ENCODE results near the gene PCYT2.

The PCYT2 gene

GRCh38 chr17:81913394-81914102 is 2.3 kb upstream of the PCYT2 start:
- no peak for TF ChIP-seq GABPA (IDR thresholded peaks at IDR 0.05; ENCODE audit: low read depth)
- no peak; the same call in 1 of the 2 replicates for TF ChIP-seq POLR2AphosphoS5 (IDR thresholded peaks at IDR 0.05; ENCODE audit: low read depth)
- TF ChIP-seq CTCF (IDR thresholded peaks at IDR 0.05; ENCODE audit: insufficient read depth, low read length): no peak
- TF ChIP-seq REST (IDR thresholded peaks at IDR 0.05; ENCODE audit: insufficient replicate concordance, low read depth): no peak
- no peak for TF ChIP-seq SPI1 (IDR thresholded peaks at IDR 0.05; ENCODE audit: borderline replicate concordance, low read depth)
- no peak overlapping the region for H3K4me3 ChIP-seq (replicated peaks; ENCODE audit: insufficient read depth, low read length)
- DNase-seq (ENCODE audit: low read depth in 1 of 2, low spot score in 1 of 2): no peak
- no peaks in the 10 kb centered on the region for H3K27me3 ChIP-seq (ENCODE audit: insufficient read depth, poor library complexity, severe bottlenecking)
- no peak overlapping the region for H3K27ac ChIP-seq (replicated peaks)

- TF ChIP-seq CTCF (IDR thresholded peaks at IDR 0.05; ENCODE audit: insufficient read depth, low read length) (no peak), GABPA (IDR thresholded peaks at IDR 0.05; ENCODE audit: low read depth) (no peak), REST (IDR thresholded peaks at IDR 0.05; ENCODE audit: insufficient replicate concordance, low read depth) (no peak), SPI1 (IDR thresholded peaks at IDR 0.05; ENCODE audit: borderline replicate concordance, low read depth) (no peak), POLR2AphosphoS5 (IDR thresholded peaks at IDR 0.05; ENCODE audit: low read depth) (no peak)
Observed at GRCh38 chr17:81912441-81913309, 1.5 kb upstream of the PCYT2 start.

GRCh38 chr17:81911969-81912368 is 770 bp upstream of the PCYT2 start:
- Histone ChIP-seq H3K27me3 (ENCODE audit: insufficient read depth, poor library complexity, severe bottlenecking) (no peaks in the 10 kb centered on the region), H3K27ac (replicated peaks) (0 out of 2 replicates have a peak overlapping the region, but pooled peaks have one; percentile 5)
- TF ChIP-seq CTCF (IDR thresholded peaks at IDR 0.05; ENCODE audit: insufficient read depth, low read length): no peak
- peak; percentile 22; the same call in 1 of the 2 replicates for TF ChIP-seq POLR2AphosphoS5 (IDR thresholded peaks at IDR 0.05; ENCODE audit: low read depth)

More at GRCh38 chr17:81912441-81913309, 1.5 kb upstream of the PCYT2 start:
- H3K4me3 ChIP-seq (replicated peaks; ENCODE audit: insufficient read depth, low read length): no peak overlapping the region
- no peaks in the 10 kb centered on the region for H3K27me3 ChIP-seq (ENCODE audit: insufficient read depth, poor library complexity, severe bottlenecking)
- no peak for DNase-seq (ENCODE audit: low read depth in 1 of 2, low spot score in 1 of 2)
- no peak overlapping the region for H3K27ac ChIP-seq (replicated peaks)

More at GRCh38 chr17:81911969-81912368, 770 bp upstream of the PCYT2 start:
- no peak overlapping the region for H3K4me3 ChIP-seq (replicated peaks; ENCODE audit: insufficient read depth, low read length)
- no peak for DNase-seq (ENCODE audit: low read depth in 1 of 2, low spot score in 1 of 2)

All from HL-60 (cell line).